DMS53 treated with DMSO at 0.1 percent for 48 hours (cell line): Measurements from ENCODE around the gene EPHA7.

Experiments used
- DNase-seq: peaks from one replicate; lab custom pipeline; 2025; ENCODE audit not compliant: unreplicated experiment; lab: John Stamatoyannopoulos, UW

EPHA7 gene

GRCh38 chr6:93419304-93420162, at the start of gene EPHA7:
EPHA7 (minus strand) TSS chr6:93419559; CDS start chr6:93419341, 218 bp downstream.
- peak; percentile 84 for DNase-seq

DNA sequence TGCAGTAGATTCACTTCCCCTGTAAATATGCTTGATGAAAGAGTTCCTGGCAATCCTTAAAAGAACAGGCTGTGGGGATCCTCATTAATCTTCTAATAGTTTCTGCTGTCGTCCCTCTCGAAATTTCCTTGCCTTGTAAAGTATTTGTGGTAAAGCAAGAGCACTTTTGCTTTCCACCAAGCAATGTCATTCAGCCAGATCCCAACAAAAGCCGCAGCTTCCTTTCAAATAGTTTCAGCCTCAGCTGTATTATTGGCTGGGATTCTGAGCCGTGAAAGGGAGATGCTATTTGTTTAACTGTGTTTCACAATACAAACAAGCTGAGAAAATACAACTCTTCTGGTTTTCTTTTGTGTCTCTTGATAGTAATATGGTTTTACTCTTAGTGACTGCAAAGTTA, 48.9 kb upstream of the EPHA7 start:
- DNase-seq: no peak

- no peak for DNase-seq
Measured at GRCh38 chr6:93454533-93454932, 35.2 kb upstream of the EPHA7 start.

DNA sequence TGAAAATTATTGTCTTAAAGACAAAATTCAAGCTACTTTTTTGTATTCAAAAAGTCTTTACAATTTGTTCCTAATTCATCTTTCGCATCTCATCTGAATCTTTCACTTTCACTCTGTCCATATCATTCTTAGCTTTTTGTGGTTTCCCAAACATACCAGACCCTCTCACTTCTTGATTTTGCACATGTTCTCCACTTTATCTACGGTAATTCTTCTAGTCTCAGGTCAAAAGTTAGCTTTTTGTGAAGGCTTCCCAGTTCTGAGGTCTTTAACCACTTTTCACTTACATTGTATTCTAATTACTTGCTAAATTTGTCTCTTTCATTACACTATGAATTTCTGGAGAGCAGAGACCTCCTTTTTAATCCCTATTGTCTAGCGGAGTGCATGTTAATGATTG, 34.6 kb upstream of the EPHA7 start:
- no peak for DNase-seq

DNA sequence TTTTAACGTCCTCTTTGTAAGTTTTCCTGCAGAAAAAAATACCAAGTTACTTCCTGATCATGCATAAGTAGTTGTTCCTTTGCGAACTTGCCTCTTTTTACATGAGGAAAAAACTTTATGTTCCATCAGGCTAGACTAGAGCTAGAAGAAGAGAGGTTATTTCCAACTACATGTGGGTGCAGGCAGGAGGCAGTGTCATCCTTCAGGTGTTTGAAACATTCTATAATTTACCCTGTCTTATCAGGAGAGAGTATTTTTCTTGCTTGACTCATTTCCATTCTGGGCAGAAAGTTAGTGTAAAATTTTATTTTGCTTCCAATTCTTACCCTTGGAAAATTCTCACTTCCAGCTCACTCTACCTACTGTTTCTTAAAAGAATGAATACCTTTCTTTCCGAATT, 28.5 kb upstream of the EPHA7 start:
- no peak for DNase-seq

GRCh38 chr6:93437491-93437890, 18.1 kb upstream of the EPHA7 start:
- DNase-seq: no peak

- DNase-seq: no peak
Measured at GRCh38 chr6:93433592-93433991, 14.2 kb upstream of the EPHA7 start.

- DNase-seq: peak; percentile 20
Measured at GRCh38 chr6:93424303-93425064, 5.1 kb upstream of the EPHA7 start.

DNA sequence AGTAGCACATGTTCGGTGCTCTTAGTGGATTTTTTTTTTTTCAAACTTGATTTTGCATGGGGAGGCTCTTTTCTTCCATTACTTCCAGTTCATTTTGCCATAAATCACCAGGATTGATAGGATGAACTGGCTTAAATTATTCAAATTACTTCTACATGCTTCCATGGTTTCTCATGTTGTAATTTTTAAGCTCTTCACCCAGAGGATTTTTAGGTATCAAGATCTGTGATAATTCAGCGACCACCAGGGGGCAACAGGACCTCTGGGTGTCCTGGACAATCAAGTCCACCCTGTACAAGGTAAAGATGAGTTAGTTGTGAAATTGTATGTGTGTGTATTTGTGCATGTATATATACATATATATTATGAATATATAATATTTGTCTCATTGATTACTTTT, 4.2 kb upstream of the EPHA7 start:
- DNase-seq: no peak

GRCh38 chr6:93420163-93420795, 920 bp upstream of the EPHA7 start:
- no peak for DNase-seq

- peak; percentile 29 for DNase-seq
Measured at GRCh38 chr6:93418408-93419303, 703 bp downstream of the EPHA7 start.

DNA sequence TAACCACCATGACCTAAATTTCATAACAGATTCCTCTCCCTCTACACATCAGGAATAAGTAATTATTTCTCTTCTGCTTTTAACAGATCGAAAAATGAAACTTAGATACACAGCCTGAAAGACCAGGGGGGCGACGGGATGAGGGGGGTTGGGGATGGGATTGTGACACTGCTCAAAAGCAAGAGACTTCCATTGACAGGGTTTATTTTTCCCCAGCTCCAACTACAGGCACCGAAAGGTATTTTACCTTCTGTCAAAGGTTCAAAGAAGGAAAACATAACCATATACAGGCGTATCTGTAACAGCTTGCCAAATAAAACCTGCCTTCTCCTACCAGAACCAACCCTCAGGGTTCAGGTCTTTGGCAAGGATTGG, 1.3 kb downstream of the EPHA7 start:
- peak; percentile 25 for DNase-seq

GRCh38 chr6:93417421-93418013, 1.8 kb downstream of the EPHA7 start:
- DNase-seq: peak; percentile 47

DNA sequence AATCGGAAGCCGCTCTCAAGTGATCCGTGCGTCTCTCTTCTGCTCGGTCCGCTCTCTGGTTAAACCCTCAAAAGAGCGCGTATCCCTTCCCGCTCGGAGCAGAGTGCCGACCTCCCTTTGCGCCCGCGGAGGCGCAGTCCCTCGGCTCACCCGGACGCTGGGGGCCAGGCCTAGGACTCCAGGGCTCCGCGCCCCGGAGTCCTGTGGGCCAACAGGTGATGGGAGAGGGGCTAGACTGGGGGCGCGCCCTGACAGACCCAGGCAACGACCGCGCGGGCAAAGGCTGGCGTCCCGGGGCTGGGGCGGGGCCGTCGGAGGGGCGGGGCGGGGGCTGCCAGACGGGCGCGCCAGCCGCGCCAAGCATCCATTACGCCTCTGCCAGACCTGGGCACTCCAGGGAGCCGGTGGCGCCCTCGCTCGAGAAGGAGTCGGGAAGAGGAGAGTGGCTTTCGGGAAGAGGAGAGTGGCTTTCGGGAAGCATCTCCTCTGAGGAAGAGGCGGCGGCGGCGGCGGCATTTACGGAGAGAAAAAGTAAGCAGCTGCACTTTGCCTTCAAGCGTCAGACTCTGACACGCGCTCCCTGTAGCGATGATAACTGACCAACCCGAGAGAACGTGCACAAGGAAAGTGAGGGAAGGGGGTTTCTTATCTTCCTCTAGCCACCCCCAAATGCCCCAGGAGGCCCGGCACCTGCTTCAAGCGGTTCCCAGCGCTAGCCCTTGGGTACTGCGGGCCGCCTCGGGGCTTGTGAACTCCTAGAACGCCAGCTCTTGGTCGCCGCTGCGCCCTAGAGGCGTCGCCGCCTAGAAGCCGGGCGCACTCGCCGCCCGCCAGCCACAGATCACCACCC, 2.6 kb downstream of the EPHA7 start:
- DNase-seq: peak; percentile 45

DNA sequence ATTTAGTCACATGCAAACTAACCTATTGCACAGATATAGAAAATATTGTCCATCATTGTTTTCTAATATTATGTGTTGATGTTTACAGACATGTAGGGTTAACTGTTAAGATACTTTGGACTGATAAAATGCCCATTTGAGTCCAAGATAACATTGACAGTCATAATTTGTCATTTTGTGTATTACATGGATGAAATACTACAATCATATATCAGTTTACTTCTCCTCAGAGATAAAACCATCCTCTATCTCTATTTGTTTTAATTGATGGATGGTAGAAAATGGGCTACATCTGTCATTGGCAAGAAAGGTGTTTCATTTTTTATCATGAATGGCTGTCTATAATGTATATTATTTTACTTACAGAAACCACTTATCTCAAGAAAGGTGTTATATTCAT, 6.2 kb downstream of the EPHA7 start:
- DNase-seq: no peak

DNA sequence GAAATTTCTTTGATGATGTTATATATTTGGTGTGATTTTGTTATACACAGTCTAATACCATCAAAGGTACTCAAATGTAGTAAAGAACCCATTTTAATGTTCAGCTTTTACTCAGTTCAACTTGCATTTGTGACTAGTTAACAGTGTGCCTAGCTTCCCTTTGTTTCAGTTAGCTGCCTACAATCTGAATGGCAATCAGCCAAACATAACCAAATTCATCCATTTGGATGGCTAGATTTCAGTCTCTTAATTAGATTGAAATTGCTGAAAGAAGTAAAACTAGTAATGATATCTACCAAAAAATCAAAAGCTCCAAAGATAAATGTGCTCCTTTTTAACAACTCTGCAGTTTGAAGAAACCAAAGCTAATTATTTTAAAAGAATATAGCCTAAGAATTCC, 6.9 kb downstream of the EPHA7 start:
- no peak for DNase-seq

DNA sequence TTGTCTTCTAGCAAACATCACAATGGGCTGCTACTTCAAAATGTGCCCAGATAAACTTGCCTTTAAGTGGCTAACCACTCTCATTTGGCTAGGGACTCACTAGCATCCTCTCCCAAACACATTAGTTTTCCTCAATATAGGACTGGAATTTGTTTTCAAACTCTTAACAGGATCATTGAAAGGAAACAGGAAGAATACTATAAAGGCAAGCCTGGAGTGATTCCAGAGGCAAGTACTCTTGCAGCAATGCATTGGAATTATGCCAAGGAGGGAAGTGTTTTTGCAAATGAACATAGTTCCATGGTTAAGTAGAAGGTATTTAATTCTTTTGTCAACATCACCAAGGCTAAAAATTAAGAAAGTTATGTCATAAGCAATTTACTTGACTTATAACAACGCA, 12.2 kb downstream of the EPHA7 start:
- no peak for DNase-seq

GRCh38 chr6:93403390-93403789, 16.0 kb downstream of the EPHA7 start:
- DNase-seq: no peak

DNA sequence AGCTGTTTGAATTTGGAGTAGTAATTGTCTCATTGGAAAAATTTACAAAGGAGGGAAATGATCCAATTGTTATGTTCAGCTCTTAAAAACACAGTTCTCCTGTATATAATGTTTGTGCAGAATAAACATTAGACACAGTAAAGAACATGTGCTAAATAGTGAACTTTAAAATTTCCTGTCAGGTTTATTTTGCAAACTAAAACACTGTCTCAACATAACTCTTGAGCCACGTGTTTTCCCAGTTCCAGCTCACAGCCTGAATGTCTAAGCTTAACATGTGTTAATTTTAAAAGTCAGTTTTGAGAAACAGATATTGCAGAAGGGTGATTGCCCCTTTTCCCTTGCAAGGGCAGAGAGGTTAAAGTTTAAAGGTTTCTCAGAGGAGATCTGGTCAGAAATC, 20.6 kb downstream of the EPHA7 start:
- DNase-seq: no peak

DNA sequence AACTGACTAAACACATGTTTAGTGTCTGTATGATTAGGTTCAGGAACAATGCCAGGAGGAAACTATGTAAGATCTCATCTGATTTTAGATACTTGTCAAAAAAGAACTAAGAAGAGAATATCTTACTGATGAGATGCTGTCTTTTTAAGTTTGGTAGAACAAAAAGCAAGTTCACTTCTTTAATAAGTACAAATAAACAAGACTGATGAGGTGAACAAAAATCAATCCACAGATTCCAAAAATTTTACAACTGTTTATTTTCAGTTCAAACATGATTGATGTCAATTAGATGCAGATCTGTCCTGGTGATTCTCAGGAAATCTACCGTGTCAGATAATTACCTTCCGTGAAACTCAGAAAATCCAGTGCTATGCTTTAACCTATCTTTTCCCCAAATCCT, 24.9 kb downstream of the EPHA7 start:
- no peak for DNase-seq
